GM10847 (cell line): ENCODE measurements around the gene OR5AK2.

Experiments used
- POLR2A ChIP-seq: IDR thresholded peaks from 2 replicates; pipeline ENCODE4 v1.6.1; 2011; ENCODE audit not compliant: insufficient read length; ENCODE audit errors: extremely low read depth

The OR5AK2 gene, protein sequence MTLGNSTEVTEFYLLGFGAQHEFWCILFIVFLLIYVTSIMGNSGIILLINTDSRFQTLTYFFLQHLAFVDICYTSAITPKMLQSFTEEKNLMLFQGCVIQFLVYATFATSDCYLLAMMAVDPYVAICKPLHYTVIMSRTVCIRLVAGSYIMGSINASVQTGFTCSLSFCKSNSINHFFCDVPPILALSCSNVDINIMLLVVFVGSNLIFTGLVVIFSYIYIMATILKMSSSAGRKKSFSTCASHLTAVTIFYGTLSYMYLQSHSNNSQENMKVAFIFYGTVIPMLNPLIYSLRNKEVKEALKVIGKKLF

GRCh38 chr11:56988614-56989013 is at the start of gene OR5AK2:
Gene OR5AK2 (plus strand): TSS chr11:56988914. CDS start chr11:56988914, 0 bp downstream.
- TF ChIP-seq POLR2A = no peak

DNA sequence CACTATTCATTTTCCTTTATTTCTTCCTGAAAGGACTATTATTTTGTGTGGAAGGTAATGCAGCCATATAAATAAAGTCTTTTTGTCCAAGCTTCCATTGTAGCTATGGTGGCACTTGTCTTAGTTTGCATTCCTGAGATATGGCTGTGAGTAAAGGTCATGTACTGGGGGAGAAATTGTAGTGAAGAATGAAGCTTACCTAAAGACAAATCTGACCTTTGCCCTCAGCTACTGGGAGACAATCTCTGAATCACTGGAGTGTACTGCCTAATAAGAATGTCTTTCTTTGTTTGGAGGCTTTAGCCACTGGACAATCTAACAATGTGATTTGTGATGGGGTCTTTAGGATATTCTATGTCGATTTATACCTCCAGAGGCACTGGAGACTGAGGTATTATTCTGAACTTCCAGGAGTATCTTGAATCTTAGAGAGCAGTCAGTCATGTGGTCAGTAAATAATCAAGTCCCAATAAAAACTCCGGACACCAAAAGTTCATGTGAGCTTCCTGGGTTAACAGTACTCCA is 39.7 kb upstream of the OR5AK2 start:
- TF ChIP-seq POLR2A = no peak

DNA sequence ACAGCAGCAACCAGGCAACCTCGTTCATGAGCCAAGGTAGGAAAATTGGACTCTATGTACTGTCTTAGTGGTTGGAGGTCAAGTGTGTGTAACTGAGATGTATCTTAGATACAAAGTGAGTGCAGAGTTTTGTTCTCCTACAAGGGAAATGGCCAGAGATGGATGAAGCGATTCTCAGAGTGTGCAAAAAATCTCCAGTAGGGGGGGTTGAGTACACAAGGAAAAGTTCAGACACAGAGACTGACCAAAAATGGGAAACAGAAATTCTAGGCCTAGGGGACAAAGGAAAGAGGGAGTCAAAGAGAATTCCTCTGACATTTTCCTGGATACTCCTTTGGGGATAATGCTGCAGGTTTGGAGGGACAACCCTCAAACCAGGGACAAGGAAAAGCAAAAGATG is 38.2 kb upstream of the OR5AK2 start:
- TF ChIP-seq POLR2A = no peak

DNA sequence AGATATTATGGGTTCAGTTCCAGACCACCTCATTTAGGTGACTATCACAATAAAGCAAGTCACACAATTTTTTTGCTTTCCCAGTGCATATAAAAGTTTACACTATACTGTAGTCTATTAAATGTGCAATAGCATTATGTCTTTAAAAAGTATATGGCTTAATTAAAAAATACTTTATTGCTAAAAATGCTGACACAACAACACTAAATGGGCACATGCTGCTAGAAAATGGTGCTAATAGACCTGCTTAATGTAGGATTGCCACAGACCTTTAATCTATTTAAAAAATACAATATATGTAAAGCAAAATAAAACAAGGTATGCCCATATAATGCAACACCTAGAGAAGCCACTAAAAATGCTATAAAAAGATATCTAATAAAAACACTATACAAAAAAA is 27.1 kb upstream of the OR5AK2 start:
- no peak for TF ChIP-seq POLR2A

DNA sequence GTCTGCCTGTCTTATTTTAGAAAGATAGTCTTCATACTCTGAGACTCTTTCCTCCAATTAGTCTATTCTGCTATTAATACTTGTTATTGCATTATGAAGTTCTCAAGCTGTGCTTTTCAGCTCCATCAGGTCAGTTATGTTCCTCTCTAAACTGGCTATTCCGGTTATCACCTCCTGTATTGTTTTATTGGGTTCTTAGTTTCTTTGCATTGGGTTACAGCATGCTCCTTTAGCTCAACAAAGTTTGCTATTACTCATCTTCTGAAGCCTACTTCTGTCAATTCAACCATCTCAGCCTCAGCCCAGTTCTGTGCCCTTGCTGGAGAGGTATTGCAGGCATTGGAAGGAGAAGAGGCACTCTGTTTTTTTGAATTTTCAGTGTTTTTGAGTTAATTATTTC is 21.0 kb upstream of the OR5AK2 start:
- no peak for TF ChIP-seq POLR2A

GRCh38 chr11:56968524-56968923 is 20.2 kb upstream of the OR5AK2 start:
- TF ChIP-seq POLR2A = no peak

GRCh38 chr11:56977314-56977713 is 11.4 kb upstream of the OR5AK2 start:
- no peak for TF ChIP-seq POLR2A

- no peak for TF ChIP-seq POLR2A
Observed at GRCh38 chr11:56990702-56991101, 2.0 kb downstream of the OR5AK2 start.

DNA sequence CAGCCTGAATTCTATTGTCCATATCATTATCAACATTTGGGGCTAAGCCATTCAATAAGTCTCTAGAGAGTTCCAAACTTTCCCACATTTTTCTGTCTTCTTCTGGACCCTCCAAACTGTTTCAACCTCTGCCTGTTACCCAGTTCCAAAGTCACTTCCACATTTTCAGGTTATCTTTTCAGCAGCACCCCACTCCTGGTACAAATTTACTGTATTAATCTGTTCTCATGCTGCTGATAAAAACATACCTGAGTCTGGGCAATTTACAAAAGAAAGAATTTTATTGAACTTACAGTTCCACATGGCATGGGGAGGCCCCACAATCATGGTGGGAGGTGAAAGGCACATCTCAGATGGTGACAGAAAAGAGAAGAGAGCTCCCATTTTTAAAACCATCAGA is 5.8 kb downstream of the OR5AK2 start:
- no peak for TF ChIP-seq POLR2A

- no peak for TF ChIP-seq POLR2A
Observed at GRCh38 chr11:57001674-57002401, 13.1 kb downstream of the OR5AK2 start.

DNA sequence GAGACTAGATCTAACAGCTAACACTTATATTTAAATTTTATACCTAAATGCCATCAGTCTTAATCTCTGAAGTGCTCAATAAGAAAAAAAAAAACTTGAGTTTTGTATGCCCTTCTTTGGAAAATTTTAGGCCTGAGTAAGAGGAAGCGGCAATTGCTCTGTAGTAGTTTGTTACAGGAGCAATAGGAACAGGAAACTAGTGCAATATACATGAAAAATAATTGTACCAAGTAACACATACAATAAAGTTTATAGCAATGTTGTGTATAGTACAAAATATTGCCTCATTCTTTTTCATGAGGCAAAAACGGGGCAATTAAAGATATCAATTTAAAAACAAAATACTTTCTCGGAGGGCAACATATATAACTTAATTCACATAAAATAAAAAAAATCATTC is 19.7 kb downstream of the OR5AK2 start:
- no peak for TF ChIP-seq POLR2A

DNA sequence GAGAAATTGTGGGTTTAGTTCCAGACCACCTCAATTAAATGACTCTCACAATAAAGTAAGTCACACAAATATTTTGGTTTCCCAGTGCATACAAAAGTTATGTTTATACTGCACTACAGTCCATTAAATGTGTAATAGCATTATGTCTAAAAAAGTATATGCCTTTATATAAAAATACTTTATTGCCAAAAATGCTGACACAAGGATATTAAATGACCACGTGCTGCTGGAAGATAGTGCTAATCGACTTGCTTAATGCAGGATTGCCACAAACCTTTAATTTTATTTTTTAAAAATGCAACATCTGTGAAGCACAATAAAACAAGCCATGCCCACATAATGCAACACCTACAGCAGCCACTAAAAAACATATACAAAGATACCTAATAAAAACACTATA is 27.0 kb downstream of the OR5AK2 start:
- TF ChIP-seq POLR2A = no peak

- no peak for TF ChIP-seq POLR2A
Observed at GRCh38 chr11:57031556-57031955, 42.8 kb downstream of the OR5AK2 start.
